AG09319 (cell line): ENCODE results near the gene RPL35.
"Not testable (repeated sequence)": the region's sequence is repeated elsewhere in the genome, so short reads cannot be mapped to it uniquely, and the experiment has no call there.

ENCODE experiments used
- DNase-seq: peaks from one replicate; pipeline ENCODE4 v3.0.0-alpha.2; 2010; ENCODE audit warnings: low read depth; ENCODE audit errors: extremely low read depth
- TF ChIP-seq, protein P1 (sequence below): IDR thresholded peaks from 2 replicates; pipeline ENCODE4 v1.5.1; 2011; ENCODE audit warnings: low read depth, mild to moderate bottlenecking, inconsistent platforms, low read length, moderate library complexity

Gene RPL35

DNA sequence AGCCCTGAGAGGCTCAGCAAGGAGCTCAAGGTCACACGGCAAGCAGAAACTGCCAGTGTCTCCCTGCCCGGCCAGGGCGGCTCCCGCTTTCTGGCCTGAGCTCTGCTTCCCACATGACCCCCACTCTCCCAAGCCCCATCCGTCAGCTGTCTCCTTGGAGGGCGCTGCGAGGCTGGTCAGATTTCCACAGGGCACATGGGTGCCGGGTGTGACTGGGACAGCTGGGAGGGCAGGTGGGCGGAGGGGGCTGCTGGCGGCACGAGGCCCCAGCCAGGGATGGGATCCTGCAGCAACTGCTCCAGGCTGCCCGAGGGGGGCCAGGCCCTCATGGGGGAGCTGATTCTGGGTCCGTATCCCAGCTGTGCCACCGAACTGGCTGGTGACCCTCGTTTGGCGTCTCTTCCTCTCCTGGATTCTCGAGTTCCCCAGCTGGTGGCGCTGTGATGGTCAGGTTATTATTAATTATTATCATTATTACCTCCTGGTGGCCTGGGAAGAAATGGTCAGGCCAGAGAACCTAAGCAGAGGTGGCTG, 21.4 kb downstream of the RPL35 start:
- DNase-seq = no peak
- TF ChIP-seq, protein P1, sequence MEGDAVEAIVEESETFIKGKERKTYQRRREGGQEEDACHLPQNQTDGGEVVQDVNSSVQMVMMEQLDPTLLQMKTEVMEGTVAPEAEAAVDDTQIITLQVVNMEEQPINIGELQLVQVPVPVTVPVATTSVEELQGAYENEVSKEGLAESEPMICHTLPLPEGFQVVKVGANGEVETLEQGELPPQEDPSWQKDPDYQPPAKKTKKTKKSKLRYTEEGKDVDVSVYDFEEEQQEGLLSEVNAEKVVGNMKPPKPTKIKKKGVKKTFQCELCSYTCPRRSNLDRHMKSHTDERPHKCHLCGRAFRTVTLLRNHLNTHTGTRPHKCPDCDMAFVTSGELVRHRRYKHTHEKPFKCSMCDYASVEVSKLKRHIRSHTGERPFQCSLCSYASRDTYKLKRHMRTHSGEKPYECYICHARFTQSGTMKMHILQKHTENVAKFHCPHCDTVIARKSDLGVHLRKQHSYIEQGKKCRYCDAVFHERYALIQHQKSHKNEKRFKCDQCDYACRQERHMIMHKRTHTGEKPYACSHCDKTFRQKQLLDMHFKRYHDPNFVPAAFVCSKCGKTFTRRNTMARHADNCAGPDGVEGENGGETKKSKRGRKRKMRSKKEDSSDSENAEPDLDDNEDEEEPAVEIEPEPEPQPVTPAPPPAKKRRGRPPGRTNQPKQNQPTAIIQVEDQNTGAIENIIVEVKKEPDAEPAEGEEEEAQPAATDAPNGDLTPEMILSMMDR = peak; percentile 17

DNA sequence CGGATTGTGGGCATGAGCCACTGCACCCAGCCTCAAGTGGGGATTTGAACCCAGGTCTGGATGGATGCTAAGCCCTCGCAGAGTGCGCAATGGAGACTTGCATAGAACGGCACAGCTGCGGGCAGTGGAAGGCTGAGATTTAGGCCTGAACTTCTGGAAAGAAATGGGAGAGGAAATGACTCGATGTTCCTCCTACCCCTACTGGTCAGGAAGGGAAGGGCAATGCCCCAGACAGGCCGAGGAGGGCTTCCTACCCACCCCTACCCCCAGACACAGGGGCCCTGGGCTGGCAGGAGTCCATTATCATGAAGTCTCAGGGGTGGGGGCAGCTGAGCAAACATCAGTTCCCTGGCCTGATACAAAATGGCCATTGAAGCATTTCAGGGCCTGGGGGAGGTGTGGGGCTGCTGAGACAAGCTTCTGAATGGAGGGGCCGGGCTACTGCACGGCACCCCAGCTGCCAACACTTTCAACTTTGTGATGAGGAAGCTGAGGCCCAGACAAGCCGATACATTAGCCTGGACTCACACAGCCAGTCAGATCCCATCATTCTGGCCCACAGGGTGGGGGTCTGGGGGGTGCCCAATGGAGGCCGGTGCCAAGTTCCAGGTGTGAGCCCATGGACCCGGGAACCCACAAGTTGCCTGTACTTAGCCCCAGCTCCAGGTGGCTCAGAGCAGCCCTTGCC, 22.0 kb downstream of the RPL35 start:
- no peak for DNase-seq

DNA sequence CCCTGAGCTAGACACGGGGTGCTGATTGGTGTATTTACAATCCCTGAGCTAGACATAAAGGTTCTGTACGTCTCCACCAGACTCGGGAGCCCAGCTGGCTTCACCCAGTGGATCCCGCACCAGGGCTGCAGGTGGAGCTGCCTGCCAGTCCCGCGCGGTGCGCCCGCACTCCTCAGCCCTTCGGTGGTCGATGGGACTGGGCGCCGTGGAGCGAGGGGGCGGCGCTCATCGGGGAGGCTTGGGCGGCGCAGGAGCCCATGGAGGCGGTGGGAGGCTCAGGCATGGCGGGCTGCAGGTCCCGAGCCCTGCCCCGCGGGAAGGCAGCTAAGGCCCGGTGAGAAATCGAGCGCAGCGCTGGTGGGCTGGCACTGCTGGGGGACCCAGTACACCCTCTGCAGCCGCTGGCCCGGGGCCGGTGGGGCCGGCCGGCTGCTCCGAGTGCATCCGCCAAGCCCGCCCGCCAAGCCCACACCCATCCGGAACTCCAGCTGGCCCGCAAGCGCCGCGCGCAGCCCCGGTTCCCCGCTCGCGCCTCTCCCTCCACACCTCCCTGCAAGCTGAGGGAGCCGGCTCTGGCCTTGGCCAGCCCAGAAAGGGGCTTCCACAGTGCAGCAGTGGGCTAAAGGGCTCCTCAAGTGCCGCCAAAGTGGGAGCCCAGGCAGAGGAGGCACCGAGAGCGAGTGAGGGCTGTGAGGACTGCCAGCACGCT, 23.0 kb downstream of the RPL35 start:
- DNase-seq = not testable (repeated sequence)

More for the DNA sequence above, 22.0 kb downstream of the RPL35 start:
- TF ChIP-seq, protein P1 = peak; percentile 45

DNA sequence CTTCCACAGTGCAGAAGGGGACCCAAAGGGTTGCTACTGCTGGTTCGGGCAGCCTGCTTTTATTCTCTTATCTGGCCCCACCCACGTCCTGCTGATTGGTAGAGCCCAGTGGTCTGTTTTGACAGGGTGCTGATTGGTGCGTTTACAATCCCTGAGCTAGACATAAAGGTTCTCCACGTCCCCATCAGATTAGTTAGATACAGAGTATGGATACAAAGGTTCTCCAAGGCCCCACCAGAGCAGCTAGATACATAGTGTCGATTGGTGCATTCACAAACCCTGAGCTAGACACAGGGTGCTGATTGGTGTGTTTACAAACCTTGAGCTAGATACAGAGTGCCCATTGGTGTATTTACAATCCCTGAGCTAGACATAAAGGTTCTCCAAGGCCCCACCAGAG, 23.6 kb downstream of the RPL35 start:
- not testable (repeated sequence) for DNase-seq

DNA sequence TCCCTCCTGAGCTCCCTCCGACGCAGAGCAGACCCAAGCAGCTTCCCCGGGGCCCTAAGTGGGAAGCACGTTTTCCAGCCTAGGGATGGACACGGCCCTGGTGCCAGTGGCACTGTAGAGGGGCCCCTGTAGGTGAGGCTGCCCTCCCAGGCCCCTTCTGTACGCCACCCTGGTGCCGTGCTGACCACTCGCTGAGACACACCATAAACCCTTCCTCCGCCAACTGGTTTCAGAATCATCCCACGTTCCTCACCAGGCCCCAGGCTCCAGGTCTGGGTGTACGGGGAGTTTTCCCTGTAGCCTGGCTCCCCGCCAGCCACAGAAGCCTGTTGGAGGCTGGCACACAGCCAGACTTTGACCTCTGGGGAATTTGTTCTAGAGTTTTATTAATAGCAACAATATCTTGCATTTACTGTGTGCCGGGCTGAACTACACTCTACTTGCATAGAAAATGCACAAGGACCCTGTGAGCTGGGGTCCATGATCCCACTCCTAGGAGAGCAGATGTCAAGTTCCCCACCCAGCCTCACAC, 26.7 kb downstream of the RPL35 start:
- DNase-seq = no peak
- TF ChIP-seq, protein P1 = no peak

DNA sequence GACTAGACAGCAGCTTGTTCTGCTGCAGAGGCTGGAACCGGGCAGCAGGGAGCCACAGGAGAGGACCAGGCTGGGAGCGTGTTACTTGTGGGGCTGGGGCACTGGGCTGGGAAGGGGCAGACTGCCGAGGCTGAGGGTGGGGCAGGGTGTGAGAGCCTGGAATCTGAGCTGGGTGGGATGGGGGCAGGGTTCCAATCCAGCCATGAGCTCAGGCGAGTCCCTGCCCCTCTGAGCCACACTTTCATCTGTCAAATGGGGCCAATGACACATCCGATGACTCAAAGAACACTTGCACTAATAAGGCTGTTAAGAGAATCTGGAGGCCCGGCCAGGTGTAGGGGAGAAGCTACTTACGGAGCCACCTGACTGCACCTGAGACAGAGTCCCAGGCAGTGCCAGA, 27.2 kb downstream of the RPL35 start:
- DNase-seq = no peak
- TF ChIP-seq, protein P1 = no peak

DNA sequence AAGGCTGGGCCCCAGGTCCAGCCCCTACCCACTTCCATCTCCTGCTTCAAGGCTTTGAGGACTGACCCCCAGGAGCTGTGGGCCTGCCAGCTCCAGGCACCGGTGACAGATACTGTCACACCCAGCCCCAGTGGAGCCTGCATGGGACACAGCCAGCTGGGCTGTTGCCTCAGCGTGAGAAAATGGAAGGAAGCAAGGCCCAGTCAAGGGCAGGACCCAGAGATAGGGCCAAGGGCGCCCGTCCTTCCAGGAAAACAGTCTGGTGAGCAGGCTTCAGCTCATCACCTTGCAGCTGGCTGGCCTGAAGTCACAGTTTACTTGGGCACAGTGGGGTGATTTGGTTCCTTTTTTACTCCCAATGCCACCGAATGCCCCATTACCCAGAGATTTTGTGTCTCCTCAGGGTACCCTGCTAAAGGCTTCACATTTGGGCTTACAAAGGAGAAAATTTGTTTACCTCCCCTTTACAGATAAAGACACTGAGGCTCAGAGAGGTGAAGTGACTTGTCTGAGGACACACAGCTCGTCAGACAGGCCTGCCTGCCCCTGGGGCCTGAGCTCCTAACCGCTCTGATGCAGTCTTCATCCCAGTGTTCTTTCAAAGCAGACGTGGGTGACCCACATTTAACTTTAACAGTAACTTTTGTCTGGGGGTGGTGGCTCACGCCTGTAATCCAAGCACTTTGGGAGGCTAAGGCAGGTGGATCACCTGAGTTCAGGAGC, 30.0 kb downstream of the RPL35 start:
- TF ChIP-seq, protein P1 = no peak
- DNase-seq = no peak

DNA sequence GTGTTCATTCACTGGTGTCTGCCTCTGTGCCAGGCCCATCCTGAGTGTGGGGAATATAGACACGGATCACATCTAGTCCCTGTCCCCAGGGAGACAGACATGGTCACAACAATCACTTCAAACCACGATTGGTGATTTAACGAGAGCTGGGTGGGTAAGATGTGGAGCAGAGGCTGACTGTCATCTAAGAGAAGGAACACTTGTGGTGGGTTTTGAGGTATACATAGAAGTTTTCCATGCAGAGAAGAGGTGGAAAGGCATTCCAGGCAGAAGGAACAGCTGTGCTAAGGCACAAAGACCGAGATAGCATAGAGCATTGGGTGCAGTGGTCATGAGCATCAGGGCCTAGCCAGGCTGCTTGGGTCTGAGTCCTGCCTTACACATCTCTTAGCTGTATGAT, 31.2 kb downstream of the RPL35 start:
- no peak for DNase-seq
- TF ChIP-seq, protein P1 = no peak
